ENCODE measurements around the gene RIPPLY3. TPM values are rescaled to one million over a fixed set of nuclear protein-coding genes. Genes with fewer than 3 reads are reported as not detected.

The RIPPLY3 gene
- total RNA-seq, 2 experiments from 2014 or later: 0.26 to 0.27 TPM

DNA sequence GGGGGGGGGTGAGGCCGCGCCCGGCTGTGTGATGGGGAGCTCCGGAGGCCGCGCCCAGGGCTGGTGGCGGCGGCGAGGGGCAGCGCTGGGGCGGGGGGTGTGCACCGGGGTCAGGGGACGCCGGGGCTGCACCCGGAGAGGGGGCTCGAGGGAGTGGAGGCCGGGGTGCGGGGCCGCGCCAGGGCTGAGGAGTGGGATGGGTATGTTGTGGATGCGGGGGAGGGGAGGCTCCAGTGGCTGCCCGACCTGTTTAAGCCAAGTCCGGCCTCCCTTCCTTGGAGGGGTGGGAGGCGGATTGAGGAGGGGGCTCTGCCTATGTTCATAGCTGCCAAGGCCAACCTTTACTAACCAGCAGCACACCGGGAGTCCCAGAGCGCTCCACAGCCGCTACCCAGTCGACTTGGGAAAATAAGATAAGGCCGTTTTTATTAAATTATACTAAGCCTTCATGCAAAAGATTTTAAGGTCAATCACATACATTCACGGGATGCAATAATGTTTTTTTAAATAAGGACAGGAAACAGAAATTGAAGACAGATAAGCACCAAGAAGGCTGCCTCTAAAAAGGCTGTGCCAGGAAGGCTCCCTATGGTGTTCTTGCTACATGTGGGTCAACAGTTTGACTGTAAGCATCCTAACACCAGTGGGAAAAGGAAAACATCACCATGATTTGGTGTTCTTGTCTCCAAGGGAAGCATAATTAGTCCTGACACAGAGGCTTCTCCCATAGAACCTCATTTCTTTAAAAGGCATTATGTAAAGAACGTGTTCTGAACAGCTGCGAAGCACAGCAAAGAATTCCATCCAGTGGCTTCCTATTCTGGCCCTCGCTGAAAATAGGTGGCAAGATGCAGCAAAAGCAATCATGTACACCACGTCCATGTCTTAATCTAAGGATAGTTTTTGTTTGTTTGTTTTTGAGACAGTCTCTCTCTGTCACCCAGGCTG, 39.4 kb upstream of the RIPPLY3 start:
- ChIA-PET CTCF (interaction anchor here (1.2 to 4.2 kb wide), 7 partner anchors 9 to 597 kb away, joined by 3 to 51 read pairs (median 6); partner anchors contain the start of gene RIPPLY3), POLR2A (interaction anchor here (0.8 to 2.0 kb wide), 5 partner anchors 17 to 300 kb away, joined by 3 to 8 read pairs (median 3); partner anchors contain the start of gene VPS26C)
- H3K27me3 Mint-ChIP-seq: no peaks in the 10 kb centered on the region
- DNase-seq: no peak
- H3K36me3 Mint-ChIP-seq: peaks cover 2% of the 10 kb centered on the region
- no peaks in the 10 kb centered on the region for H3K9me3 Mint-ChIP-seq
- H3K27ac Mint-ChIP-seq: peak overlapping the region; percentile 54
- H3K4me1 Mint-ChIP-seq (ENCODE audit: low read depth): peaks cover 12% of the 10 kb centered on the region
- peak overlapping the region; percentile 75 for H3K4me3 Mint-ChIP-seq
- intact Hi-C loops (cut with micrococcal nuclease): loop anchor here (2.0 to 5.0 kb wide), 3 partner anchors 22 to 106 kb away; partner anchors contain the start of genes PIGP, RIPPLY3 and TTC3

DNA sequence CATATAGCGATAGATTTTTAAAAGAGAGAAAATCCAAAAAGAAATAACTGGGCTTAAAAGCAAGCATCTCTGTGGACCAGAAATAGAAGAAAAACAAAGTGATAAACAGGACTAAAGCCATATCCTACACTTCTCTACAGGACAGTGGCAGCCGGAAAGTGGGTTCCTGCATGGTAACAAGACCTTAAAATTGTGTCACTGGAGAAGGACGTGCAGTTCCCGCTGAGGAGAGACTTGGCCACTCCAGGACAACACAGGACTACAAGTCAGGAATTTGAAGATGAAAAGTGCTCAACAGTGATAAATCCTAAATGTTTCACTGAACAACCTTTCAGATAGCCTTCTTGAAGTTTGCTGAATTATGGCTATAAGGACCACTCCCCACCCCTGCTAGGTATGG, 38.1 kb upstream of the RIPPLY3 start:
- POLR2A ChIA-PET: no interaction called here
- Mint-ChIP-seq H3K9me3 (no peaks in the 10 kb centered on the region), H3K4me1 (ENCODE audit: low read depth) (peaks cover 12% of the 10 kb centered on the region), H3K4me3 (no peak overlapping the region), H3K27ac (no peak overlapping the region), H3K36me3 (peaks cover 2% of the 10 kb centered on the region), H3K27me3 (no peaks in the 10 kb centered on the region)
- intact Hi-C loops (cut with micrococcal nuclease): loop anchor here (5.0 kb wide), 1 partner anchor 39 kb away; the partner anchor contains the start of gene RIPPLY3
- CTCF ChIA-PET: interaction anchor here (1.1 to 1.3 kb wide), 2 partner anchors 9 to 21 kb away, joined by 4 read pairs; no protein-coding TSS in a partner anchor
- no peak for DNase-seq

DNA sequence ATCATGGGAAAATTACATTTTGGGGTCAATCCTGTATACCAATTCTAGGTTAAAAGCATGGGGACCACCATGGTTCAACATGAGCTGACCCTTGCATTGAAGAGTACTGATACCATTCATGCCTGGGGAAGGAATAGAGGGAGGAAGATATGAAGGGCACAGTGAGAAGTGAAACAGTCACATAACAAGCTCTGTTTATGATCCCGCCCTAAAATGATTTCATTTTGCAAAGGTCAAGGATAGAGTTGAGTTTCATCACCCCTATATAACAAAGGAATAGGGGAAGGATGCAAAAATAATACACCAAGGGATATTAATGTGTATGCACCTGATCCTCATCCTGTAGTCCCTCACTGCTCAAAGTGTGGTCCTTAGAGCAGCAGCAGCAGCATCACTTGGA, 37.5 kb upstream of the RIPPLY3 start:
- peaks cover 12% of the 10 kb centered on the region for H3K4me1 Mint-ChIP-seq (ENCODE audit: low read depth)
- no peaks in the 10 kb centered on the region for H3K27me3 Mint-ChIP-seq
- intact Hi-C loops (cut with micrococcal nuclease): loop anchor here (5.0 kb wide), 1 partner anchor 38 kb away; the partner anchor contains the start of gene RIPPLY3
- DNase-seq: no peak
- H3K27ac Mint-ChIP-seq: no peak overlapping the region
- H3K4me3 Mint-ChIP-seq: no peak overlapping the region
- H3K9me3 Mint-ChIP-seq: no peaks in the 10 kb centered on the region
- CTCF ChIA-PET: interaction anchor here (0.6 to 1.3 kb wide), 3 partner anchors 8 to 154 kb away, joined by 4 read pairs; no protein-coding TSS in a partner anchor
- peaks cover 2% of the 10 kb centered on the region for H3K36me3 Mint-ChIP-seq
- POLR2A ChIA-PET: no interaction called here

DNA sequence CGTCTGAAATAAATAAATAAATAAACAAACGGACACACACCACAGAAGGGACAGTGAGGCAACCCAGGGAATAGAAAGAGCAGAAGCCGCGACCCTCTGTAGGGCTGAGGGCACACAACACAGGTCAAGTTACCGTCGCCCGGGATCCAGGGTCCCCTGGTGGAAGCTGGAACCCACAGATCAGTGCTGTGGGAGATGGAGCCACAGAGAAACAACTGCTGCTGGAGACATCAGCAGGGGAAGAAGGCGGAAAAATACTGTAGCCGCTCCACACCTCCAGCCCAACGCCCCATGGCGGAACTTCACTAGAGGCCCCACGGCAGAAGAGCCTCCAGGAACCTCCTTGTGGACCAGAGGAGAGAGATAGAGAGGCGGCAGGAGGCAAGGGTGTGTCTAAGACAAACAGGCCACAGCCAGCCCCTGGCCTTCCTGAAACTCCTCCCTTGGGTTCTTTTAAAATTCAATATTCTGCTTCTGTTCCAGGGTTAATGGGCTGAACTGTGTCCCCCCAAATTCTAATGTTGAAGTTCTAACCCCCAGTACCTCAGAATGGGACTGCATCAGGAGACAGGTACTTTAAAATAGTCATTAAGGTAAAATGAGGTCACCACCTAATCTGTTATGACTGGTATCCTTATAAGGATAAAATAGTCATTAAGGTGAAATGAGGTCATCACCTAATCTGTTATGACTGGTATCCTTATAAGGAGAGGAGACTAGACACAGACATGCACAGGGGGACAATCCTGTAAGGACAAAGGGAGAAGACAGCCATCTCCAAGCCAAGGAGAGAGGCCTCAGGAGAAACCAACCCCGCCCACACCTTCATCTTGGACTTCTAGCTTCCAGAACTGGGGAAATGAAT, 32.3 kb upstream of the RIPPLY3 start:
- Mint-ChIP-seq H3K27ac (no peak overlapping the region), H3K9me3 (no peaks in the 10 kb centered on the region)
- CTCF ChIA-PET: no interaction called here

DNA sequence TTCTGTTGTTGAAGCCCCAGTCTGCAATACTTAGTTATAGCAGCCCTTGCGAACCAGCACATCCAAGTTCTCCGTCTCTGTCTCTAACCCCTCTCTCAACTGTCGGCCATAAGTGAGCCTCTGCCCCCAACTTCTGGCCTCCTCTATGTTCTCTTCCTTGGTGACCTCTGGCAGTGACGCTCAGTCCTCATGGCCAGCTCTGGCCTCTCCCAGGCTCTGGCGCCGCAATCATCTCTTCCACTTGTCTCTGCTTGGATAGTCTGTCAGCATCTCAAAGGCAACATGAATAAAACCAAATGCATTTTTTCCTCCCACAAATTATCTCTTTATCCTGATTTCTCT, 31.7 kb upstream of the RIPPLY3 start:
- ChIA-PET CTCF (no interaction called here), POLR2A (interaction anchor here (0.7 to 1.2 kb wide), 2 partner anchors 9 to 15 kb away, joined by 3 read pairs; no protein-coding TSS in a partner anchor)
- no peak for DNase-seq
- Mint-ChIP-seq H3K4me3 (no peak overlapping the region), H3K36me3 (no peaks in the 10 kb centered on the region), H3K9me3 (no peaks in the 10 kb centered on the region), H3K27me3 (no peaks in the 10 kb centered on the region), H3K4me1 (ENCODE audit: low read depth) (peaks cover 14% of the 10 kb centered on the region), H3K27ac (no peak overlapping the region)
- intact Hi-C loops (cut with micrococcal nuclease): no loop called here

More for the DNA sequence above, 32.3 kb upstream of the RIPPLY3 start:
- intact Hi-C loops (cut with micrococcal nuclease): no loop called here
- POLR2A ChIA-PET: interaction anchor here (0.7 to 1.2 kb wide), 2 partner anchors 9 to 15 kb away, joined by 3 read pairs; no protein-coding TSS in a partner anchor
- no peaks in the 10 kb centered on the region for H3K36me3 Mint-ChIP-seq
- H3K4me3 Mint-ChIP-seq: no peak overlapping the region
- H3K4me1 Mint-ChIP-seq (ENCODE audit: low read depth): peaks cover 14% of the 10 kb centered on the region
- DNase-seq: no peak
- H3K27me3 Mint-ChIP-seq: no peaks in the 10 kb centered on the region

DNA sequence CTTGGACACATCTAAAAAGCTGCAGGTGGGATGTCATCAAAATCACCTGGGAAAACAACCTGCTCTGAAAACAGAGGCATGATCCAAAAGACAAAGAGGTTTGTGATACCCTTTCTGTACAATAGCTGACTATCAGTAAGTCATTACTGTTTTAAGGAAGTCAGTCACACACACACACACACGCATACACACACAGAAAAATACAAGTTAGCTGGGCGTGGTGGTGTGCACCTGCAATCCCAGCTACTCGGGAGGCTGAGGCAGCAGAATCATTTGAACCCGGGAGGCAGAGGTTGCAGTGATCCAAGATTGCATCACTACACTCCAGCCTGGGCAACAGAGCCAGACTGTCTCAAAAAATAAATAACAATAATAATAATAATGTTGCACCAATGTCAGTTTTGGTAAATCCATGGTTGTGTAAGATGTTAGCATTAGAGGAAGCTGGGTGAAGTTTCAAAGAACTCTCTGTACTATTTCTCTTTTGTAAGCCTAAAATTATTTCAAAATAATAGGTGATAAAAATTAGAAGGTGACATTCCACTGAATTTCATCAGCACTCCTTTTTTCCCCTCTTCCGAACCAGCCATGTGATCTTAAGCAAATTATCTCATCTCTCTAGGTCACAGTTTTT, 30.2 kb upstream of the RIPPLY3 start:
- ChIA-PET CTCF (interaction anchor here (0.6 to 3.9 kb wide), 11 partner anchors 7 to 872 kb away, joined by 3 to 33 read pairs (median 4); partner anchors contain the start of genes HLCS and RIPPLY3), POLR2A (no interaction called here)
- Mint-ChIP-seq H3K4me1 (ENCODE audit: low read depth) (peaks cover 21% of the 10 kb centered on the region), H3K27ac (no peak overlapping the region), H3K36me3 (no peaks in the 10 kb centered on the region), H3K9me3 (no peaks in the 10 kb centered on the region), H3K27me3 (peaks cover 7% of the 10 kb centered on the region), H3K4me3 (no peak overlapping the region)
- no peak for DNase-seq
- intact Hi-C loops (cut with micrococcal nuclease): no loop called here

DNA sequence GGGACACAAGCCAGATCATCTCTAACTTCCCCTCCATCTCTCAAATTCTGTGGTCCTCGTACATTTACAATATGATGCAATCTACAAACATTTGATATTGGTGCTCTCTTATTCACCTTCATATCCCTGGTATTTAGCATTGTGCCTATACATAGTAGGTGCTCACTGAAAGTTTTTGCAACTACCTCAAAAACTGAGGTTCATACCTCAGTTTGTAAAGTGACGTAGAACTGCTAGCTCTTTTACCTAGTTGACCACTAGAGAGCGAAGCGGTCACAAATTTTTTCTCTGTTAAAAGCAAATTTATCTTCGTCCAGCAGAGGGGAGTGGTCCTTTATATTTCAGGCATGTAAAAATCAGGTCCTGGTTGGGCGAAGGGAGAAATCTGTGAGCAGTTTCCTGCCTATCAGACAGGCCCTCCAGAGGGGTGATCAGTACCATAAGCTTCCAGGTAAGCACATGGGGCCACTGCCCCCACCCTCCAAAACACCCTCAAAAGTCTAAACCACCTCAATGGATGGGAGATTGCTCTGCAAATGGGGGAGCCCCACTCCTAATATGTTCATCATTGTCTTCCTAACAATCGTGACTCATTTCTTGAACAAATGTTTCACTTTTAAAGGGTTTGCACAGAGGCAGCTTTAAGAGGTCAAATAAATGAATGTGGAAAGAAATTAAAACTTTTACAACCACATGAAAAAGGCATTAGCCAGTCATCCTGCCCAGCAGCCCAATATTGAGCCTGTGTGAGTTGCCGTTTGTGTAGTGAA, 29.4 kb upstream of the RIPPLY3 start:
- H3K27ac Mint-ChIP-seq: peak overlapping the region; percentile 40
- CTCF ChIA-PET: interaction anchor here (1.0 to 3.9 kb wide), 10 partner anchors 8 to 347 kb away, joined by 3 to 33 read pairs (median 4); partner anchors contain the start of genes HLCS and RIPPLY3
- POLR2A ChIA-PET: no interaction called here

DNA sequence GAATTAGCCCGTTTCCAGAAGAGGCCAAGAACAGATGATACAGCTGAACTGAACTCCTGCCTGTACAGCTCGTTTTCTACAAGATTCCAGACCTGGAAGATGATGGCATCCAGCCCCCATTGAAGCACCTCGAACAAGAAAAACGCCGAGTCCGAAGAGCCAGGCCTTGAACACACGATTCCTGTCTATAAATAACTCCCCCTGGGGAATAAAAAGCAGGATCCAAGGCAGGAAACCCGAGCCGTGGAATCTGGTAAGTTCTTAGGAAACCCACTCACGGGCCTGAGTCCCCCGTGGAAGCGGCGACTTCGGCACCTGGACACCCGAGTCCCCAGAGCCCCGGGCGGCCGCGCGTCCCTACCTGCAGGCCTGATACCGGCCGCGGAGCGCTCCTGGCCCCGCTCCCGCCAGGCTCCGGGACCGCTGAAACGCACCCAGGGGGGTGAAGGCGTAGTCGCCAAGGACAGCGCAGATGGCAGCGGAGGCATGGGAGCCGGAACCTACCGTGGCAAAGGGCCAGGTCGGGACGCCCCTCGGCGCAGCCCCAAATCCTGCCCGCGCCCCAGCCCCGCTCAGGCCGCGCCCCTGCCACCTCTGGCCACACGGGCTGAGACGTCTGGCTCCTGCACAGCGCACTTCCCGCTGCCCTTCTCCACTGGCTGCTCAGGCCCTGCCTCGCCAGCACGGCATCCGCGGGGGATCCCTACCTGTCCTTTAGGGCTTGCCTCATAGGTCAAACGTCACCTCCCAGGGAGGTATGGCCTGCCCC, 26.0 kb upstream of the RIPPLY3 start:
- Mint-ChIP-seq H3K27me3 (peaks cover 11% of the 10 kb centered on the region), H3K9me3 (no peaks in the 10 kb centered on the region), H3K4me3 (peak overlapping the region; percentile 50), H3K27ac (no peak overlapping the region), H3K4me1 (ENCODE audit: low read depth) (peaks cover 21% of the 10 kb centered on the region), H3K36me3 (no peaks in the 10 kb centered on the region)
- DNase-seq: no peak
- CTCF ChIA-PET: interaction anchor here (1.2 kb wide), 1 partner anchor 10 kb away, joined by 5 read pairs; no protein-coding TSS in a partner anchor
- POLR2A ChIA-PET: no interaction called here
- intact Hi-C loops (cut with micrococcal nuclease): loop anchor here (10.0 kb wide), 1 partner anchor 384 kb away; the partner anchor contains the start of gene DYRK1A

More for the DNA sequence above, 29.4 kb upstream of the RIPPLY3 start:
- Mint-ChIP-seq H3K4me3 (no peak overlapping the region), H3K4me1 (ENCODE audit: low read depth) (peaks cover 21% of the 10 kb centered on the region), H3K36me3 (no peaks in the 10 kb centered on the region), H3K27me3 (peaks cover 11% of the 10 kb centered on the region), H3K9me3 (no peaks in the 10 kb centered on the region)
- intact Hi-C loops (cut with micrococcal nuclease): loop anchor here (1.0 kb wide), 2 partner anchors 12 to 33 kb away; no protein-coding TSS in a partner anchor
- DNase-seq: peak; percentile 63

DNA sequence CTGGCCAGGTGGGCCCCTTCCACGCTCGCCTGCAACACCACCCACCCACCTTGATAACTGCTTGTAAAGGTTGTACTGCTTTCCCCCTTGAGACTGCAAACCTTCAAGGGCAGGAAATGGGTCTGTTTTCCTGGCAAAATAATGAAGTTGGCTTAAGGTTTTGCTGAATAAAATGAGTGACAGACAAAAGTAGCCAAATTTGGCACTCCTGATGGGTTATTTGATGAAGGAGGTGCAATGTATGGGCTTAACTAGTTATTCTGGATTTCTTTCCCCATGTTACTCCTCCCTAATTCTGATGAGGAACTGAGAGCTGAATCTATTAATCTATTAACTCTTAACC, 25.5 kb upstream of the RIPPLY3 start:
- no peaks in the 10 kb centered on the region for H3K36me3 Mint-ChIP-seq
- H3K27ac Mint-ChIP-seq: no peak overlapping the region
- H3K27me3 Mint-ChIP-seq: peaks cover 11% of the 10 kb centered on the region
- intact Hi-C loops (cut with micrococcal nuclease): loop anchor here (10.0 kb wide), 1 partner anchor 384 kb away; the partner anchor contains the start of gene DYRK1A
- H3K9me3 Mint-ChIP-seq: no peaks in the 10 kb centered on the region
- DNase-seq: no peak
- ChIA-PET POLR2A (no interaction called here), CTCF (no interaction called here)
- H3K4me1 Mint-ChIP-seq (ENCODE audit: low read depth): peaks cover 26% of the 10 kb centered on the region
- peak overlapping the region; percentile 50 for H3K4me3 Mint-ChIP-seq

DNA sequence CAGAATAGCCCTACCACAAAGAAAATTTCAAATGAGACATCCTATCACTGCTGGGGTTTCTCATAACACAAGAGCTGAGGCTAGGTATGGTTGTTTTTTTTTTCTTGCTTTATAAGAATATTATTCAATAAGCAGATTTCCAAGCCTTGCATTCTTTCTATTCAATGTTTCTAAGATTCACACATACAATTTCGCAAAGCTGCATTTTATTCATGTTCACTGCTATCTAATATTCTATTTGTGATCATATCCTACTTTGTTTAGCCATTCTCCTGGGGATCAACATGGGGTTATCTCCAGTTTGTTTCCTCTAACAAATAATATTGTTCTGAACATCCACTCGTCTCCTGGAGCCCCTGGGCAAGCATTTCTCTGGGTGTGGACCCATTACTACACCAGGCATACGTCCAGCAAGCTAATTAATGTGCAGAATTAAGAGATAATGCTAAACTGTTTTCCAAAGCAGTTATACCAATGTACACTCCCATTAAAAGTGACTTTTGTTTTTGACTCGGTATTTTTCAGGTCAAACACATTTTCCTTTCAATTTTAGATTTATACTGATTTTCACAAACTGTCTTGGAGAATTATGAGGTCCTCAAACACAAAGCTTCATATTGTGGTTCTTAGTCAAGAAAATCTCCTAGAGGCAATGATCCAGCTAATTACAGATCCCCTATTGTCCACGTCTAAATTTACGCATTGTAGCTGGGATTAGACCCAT, 24.4 kb upstream of the RIPPLY3 start:
- DNase-seq: no peak
- CTCF ChIA-PET: interaction anchor here (0.6 to 1.5 kb wide), 3 partner anchors 16 to 141 kb away, joined by 3 to 5 read pairs (median 3); partner anchors contain the start of gene HLCS
- intact Hi-C loops (cut with micrococcal nuclease): loop anchor here (10.0 kb wide), 1 partner anchor 383 kb away; the partner anchor contains the start of gene DYRK1A
- H3K27me3 Mint-ChIP-seq: peaks cover 11% of the 10 kb centered on the region
- no peak overlapping the region for H3K27ac Mint-ChIP-seq
- peaks cover 32% of the 10 kb centered on the region for H3K4me1 Mint-ChIP-seq (ENCODE audit: low read depth)
- POLR2A ChIA-PET: no interaction called here
- no peak overlapping the region for H3K4me3 Mint-ChIP-seq
- H3K9me3 Mint-ChIP-seq: no peaks in the 10 kb centered on the region
- H3K36me3 Mint-ChIP-seq: no peaks in the 10 kb centered on the region

All from activated CD4-positive, alpha-beta memory T cell treated with anti-CD3 and anti-CD28 coated beads for 36 hours (primary cell).